GM21447 (cell line): ENCODE measurements around the gene CST7.

ENCODE experiments used
- ATAC-seq: cut with Tn5 transposase; IDR thresholded peaks from one replicate; pipeline ENCODE4 v1.9.1; 2021; ENCODE audit not compliant: unreplicated experiment

Gene CST7

DNA sequence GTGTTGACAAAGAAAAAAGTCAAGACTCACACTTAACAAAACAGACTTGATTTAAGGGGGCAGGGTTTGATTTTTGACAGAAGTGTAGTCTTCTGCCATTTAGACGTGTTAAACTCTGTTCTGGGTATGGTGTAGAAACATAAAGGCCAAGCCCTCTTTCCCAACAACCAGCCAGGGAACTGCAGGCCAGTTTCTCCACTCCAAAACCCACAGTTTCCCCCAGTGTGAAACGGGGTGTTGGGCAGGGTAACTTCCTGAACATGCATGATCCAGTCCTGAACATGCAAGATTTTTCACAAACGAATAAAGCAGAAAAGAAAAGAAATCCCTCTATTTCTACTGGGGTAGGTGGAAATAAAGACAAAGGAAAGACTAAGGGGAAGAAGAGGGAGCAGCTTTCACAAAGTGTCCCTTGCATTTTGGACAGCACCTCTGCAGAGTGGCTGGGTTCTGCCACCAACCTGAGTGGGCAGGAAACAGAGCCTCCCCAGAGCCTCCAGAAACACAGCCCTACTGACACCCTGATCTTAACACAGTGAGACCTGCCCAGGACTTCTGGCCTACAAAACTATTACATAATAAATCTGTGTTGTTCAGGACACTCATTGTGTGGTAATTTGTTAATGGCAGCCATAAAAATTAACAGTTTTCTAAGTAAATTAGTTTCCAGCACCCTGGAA is 36.0 kb downstream of the CST7 start:
- no peak for ATAC-seq

DNA sequence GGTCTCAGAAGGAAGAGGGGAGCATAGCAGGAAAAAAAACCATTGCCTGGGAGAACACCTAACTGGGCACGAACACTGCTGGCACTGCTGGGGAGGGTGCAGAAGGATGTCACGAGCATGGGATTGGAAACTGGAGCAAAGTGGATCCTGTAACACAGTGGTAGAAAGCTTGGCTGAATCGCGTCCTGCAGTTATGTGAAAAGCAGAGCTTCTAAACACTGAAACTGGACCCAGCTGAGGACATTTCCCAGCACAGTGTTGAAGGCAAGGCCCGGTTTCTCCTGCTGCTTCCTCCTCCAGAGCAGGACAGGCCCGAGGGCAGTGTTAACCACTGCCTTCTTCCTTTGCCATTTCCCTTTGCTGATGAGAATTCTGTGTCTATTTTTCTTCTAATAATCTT is 36.7 kb downstream of the CST7 start:
- no peak for ATAC-seq

DNA sequence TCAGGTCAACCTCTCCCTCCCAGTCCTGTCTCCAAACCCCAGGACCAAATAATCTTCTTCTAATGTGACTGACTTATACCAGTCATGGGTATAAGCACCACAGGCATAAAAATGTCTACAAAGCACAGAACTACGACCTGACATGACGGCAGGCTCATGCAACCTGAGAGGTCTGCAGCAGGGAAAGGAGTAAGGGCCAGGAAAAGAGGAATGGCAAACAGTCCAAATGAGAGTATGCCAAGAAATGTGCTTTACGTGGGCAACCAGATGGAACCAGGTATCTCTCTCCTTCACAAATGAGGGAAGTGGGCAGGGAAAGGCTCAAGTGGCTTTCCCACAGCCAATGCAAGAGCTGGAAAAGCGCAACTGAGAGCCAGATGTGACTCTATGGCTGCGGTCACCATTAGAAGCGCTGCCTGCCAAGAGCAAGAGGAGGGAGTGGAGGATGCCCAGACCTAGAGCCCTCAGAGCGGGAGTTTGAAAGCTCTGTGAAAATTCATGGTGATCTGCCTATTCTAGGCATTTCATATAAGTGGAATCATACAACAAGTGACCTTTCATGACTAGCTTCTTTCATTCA is 37.5 kb downstream of the CST7 start:
- no peak for ATAC-seq

DNA sequence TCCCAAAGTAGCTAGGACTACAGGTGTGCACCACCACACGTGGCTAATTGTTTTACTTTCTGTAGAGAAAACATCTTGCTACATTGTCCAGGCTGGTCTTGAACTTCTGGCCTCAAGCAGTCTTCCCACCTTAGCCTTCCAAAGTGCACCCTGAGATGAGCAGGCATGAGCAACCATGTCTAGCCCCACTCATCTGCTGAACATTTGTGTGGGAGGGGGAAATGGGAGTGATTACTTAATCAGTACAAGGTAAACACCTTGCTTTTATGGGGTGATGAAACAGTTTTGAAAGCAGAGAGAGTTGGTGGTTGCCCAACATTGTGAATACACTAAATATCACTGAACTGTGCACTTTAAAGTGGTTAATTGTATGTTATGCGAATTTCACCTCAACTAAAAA is 38.2 kb downstream of the CST7 start:
- no peak for ATAC-seq

DNA sequence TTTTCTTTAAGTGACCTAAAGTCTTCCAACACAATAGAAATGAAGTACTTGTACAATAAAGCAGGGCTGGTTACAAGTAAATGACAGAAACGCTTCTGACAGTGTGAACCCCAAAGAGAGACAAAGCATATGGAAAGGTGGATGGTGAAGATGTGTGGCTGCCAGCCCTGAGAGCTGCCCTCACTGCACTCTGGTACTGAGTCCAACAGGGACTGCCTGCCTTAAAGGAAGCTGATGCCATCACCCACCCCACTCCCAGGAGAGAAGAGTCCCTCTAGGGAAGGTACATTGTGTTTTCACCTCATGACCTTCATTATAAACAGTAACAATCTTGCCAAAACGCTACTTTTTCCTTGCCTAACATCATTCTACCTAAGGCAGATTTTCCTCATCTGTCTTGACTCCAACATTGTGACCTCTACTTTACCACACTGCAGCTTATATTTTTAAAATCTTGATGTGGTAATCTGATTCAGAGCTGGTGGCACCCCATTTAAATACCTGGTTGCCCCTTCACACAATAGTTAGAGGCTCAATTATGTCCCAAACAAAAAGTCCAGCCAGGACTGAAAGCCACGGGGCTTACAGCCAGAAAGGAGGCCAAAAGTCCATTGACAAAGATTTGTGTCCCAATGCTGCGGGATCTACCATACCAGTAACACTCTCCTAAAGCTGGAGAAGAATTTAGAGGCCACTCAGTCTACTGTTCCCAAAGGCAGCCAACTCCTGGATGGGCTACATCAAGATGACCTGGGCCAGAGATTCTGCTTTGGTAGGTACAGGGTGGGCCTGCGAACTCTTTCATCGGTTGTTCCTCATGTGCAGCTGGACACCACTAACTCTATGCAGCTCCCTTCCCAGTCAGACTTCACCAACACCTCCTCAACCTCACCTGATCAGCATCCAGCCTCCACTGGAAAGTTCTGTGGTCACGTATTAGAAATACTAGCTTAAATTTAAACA is 39.1 kb downstream of the CST7 start:
- no peak for ATAC-seq

DNA sequence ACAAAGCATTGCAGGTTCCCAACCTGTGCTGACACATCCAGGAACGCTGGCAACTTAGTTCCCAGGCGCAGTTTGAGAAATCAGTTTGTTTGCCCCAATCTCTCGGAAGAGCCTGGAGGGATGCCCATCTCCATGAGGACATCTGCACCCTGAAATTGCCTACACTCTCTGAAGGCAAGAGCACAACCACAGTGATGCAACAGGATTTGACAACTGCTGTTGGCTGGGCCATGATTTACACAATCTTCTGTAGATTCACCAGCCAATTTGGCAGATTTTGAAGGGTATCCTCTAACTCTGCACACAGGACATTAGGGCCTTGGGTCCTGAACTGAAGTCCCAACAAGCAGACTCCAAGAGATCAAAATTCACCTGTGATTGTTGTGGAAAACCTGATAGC is 40.1 kb downstream of the CST7 start:
- no peak for ATAC-seq

DNA sequence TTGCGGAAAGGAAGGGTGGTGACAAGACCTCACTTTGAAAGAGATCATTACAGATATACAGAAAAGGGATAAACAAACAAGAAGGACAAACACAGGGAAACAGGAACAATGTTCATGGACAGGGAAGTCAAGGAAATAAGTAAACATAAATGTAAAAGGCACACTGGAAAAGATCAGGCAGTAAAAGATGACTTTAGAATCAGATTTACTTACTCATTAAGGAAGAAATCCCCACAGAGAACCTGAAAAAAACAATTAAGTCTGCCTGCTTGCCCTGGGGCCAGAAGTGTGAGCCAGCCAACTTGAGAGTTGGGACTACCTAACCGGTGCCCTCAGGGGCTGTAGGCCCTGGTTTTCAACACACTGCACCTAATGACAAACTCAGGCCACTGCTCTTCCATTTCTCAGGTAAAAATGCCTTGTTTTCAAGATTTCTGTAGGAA is 41.8 kb downstream of the CST7 start:
- no peak for ATAC-seq

DNA sequence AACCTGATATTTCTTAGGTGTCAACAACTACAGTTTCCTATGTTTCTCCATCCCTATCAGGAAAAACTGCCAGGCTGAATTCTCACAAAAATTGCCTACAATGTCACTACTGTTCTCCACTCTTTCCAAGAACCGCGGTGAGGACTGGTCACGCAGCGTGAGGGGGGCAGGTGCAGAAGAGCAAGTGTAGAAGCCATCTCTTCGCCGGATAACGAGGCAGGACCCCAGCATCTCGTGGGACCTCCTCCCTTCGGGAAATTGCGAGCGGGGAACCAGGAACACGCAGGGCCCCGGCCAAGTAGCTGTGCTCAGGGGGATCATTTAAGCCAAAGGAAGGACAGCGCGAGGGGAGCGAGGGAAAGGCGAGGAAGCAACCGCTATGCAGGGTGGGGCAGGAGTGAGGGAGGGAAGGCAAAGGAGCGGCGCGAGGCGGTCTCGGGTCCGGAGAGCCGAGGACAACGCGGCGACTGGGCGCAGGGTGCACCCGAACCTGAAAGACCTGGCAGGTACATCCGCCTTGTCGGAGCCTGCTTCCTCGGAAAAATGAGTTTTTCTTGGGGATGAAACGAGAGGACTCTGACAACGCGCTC is 42.9 kb downstream of the CST7 start:
- peak; percentile 27 for ATAC-seq

DNA sequence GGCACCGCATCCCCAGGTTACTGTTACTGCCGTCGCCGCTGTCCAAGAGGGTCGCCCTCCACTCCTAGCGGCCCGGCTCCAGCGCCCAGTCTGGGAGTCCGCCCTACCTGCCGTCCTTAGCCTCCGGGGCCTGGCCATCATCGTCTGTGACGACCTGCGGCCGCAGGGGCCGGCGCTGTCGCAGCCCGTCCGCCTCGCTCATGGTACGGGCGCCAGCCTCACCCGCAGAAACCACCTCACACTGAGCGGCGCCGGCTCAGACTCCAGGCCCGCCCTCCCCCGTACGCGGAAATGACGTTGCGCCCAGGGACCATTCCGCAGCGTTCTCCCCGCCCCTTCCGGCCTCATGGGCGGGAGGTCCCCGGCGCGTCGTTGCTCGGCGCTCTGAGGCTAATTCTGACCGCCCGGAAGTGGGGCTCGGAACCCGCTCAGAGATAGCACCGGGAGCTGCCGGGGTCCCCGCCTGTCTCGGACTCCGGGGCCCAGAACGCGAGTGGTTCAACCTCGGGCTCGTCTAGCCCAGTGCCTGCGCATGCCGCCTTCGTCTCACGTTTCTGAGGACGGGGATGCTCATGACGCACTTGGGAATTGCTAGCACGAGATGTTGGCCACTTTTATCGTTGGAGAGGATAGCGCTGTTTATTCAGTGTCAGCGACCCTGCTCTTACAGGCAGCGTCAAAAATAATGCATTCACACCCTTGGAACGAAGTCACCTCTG is 43.6 kb downstream of the CST7 start, which contains the start of gene APMAP:
Gene APMAP (minus strand): TSS at position 265 of the 719 bp plus-strand sequence. CDS start 63 bp downstream, at position 202.
- peak; percentile 95 for ATAC-seq

DNA sequence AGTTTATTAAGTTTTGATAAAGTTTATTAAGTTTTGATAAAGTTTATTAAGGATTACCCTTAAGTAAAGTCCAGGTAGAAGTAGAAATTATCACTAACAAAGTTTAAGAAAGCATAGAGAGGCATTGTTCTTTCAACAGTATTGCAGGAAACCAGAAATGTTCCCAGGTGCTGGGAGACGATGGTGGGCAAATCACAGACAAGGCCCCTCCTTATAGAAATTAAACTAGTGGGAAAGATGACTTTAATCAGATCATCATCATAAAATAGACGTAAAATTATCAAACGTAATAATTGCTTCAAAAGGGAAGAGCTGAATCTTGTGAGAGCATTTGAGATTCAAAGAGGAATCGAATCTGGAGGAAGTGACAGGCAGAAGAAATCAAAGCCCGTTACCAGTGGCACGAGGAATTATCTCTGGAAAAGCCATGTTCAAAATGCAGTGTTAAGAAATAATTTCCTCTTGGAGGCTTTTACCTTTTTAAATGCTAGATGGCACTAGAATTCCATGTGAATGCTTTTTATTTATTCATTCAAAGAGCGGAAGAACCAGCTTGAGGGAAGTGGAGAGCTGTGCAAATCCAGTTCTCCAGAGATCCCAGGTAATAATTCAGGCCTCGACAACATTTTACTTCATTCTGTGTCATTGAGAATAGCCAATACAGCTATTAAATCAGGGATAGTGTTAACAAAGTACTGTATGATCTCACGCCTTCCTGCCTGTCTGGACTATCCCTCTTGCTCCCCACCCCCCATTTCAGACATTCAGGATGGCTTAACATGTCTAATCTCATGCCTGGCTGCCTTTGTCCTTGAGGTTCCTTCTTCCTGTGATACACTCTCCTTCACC is 44.5 kb downstream of the CST7 start:
- ATAC-seq: no peak

DNA sequence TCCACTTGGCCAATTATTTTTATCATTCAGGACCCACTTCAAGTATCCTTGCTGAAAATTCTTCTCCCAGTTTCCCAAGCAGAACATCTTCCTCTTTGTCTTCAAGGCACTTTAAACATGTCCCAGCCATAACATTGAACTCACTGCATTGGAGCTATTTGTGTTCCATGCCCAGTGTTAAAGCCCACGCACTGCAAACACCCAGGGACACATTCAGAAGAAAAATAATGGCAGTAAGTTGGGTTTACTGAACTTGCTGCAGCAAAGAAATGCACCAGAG is 45.1 kb downstream of the CST7 start:
- ATAC-seq: no peak

DNA sequence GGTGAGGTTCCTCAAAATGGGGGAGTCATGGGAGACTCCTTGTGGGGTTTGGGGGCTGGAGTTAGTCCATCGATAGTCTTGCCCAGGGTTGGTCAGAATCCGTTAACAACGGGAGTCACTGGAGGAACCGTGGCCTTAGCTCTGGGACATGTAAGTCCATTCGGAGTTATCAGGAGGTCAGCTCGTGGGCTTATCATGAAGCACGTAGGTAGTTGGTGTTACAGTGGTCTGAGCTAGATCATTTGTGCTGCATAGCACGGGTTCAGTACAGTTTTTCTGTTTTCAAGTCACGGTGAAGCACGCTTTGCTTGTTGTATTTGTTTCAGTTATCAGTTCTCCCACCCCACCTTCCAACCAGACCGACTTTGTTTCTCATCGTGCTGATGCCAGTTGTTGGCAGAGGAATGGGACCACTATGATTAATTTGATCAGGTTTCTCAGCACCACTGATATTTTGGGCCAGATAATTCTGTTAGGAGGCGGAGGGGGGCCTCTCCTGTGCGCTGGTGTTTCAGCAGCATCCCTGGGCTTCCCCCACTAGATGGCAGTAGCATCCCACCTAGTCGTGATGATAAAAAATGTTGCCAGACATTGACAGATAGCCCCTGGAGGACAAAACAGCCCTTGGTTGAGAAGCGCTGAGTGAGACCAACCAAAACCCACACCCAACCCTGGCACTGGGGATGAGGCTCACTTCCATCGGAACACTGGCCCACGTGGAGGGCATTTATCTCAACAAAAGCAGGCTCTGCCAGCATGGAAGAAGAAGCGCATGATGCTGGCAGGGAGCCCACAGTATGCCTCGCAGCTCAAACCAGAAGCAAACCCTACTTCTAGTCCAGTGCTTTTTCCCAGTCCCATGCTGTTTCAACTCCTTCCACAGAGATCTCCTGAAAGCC is 45.6 kb downstream of the CST7 start:
- no peak for ATAC-seq

DNA sequence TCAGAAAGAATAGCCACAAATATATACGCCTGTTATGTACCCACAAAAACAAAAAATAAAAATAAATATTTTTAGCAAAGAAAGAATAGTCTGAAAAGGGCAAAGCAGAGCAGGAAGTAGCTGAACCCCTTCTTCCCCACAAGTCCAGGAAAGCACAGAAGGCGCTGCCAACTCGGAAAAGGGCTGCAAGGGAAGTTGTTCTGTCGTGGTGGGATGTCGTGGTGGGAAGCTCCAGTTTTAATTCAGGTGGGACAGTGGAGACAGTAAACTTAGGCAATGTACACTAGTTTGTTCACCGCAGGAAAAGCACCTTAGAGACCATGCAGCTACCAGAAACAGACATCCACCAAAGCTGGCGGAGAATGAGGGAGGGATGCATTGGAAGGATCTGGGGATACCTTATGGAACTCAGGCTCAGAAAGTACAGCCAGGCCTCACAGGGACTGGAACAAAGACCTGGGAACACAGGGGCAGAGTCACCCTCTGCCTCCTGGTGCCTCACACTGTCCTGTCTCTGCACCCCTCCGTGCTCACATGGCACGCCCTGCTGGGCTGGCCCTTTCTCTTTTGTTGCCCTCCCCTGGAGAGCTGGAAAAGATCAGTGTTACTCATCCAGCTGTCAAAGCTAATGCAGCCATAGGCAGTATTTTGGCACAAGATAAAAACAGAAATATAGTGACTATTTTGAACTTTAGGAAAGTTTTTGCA is 46.8 kb downstream of the CST7 start:
- no peak for ATAC-seq

DNA sequence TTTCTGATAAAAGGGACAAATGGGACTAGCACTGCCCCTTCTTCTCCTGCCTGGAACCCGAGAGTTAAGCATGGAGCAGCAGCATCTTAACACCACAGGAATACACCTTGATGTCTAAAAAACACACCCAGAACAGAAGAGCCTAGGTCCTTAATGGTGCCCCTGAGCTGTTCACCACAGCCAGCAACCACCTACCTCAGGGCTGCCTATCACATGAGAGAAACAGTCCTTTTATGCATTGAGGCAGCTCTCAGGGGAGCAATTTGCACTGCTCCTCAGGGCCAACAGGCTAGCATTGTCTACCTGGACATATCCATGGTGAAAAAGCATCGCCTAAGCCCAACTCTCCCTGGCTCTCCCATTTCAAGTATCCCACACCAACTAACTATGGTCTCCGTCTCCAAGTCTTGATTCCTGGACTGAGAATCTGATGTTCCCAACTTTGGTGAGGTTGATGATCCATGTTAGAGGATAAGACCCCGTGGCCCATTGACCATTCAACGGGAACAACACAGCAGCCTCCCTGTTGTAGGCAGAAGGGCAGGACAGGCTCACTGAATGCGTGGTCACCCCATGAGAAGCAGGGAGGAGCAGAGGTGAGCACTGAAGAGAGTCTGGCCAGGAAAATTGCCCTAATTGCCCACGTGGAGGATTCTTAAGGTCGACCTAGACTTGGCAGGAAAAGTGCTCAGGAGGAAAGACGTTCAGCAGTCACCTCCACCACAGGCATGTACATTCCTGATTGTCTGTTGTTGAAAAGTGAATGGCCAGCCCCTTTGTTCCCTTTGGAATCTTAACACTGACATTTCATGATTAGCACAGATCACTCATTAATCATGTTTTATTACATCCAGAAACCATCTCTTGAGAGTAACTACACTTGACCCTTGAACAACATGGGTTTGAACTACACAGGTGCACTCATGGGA is 47.6 kb downstream of the CST7 start:
- ATAC-seq: no peak

DNA sequence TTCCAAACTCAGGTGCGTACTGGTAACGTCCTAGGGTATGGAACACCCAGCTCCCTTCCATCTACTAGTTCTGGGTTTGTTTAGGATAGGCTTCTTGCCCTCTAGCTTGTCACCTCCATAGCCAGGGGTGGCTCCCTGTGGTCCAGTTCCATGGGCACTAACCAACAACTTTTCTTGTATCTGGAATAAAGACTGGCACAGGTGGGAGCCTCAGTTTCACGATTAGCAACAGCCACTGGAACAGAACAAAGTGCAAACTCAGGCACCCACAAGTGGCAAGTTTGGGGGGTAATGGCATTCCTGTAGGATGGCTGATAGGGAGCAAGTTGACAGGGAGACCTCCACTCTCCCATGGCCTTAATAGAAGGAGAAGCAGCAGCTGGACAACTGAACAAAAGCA is 49.1 kb downstream of the CST7 start:
- ATAC-seq: no peak

DNA sequence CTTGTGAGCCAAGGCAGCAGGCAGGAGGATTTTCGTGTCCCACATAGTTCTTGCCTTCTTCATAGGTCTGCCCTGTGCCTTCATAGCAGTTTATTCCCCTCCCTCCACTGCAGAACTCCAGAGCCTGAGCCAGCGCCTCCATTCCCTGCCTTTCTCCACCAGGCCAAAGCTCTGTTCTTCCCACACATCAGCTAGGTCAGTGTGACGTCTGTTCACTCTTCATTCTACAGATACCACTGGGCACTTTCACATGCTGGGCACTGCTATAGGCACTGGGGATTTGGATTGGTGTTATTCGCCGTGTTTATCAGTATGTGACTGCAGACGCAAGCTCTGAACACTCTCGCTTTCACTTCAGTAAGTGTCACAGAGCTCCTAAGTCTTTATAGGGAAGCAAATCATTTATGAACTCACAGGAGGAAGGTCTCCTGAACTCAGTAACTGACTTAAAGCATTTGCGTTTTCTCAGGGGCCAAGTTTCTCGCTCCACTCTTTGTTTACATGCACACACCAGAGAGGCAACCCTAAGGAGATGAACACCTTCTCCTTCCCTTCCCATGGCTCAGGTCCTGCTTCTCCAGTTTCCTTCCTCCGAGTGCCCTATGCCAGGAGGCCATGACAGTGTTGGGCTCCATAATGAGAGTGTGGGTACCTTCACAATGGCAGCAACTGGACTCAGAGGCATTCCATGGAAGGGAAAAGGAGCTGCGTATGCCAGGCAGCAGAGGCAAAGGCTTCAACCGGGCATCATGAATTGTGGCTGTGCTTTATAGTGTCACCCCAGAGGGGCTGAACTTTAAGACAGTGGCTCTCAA is 49.8 kb downstream of the CST7 start:
- ATAC-seq: no peak

DNA sequence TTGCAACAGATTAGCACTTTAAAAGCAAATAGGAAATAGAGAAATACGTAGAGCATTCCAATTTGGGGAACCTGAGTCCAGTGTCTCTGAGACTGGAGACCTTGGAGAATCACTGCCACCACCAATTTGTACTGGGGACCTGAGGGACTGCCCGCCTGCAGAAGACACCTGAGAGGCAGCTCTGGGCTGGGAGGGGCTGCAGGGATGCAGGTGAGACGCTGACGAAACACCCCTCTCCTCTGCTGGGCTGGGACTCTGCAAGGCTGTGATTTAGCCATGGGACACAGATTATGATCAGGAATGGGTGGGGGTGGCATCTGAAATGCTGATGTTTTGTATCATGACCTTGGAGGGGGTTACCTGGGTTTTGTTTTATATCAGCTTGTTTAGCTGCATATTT is 50.5 kb downstream of the CST7 start:
- no peak for ATAC-seq
